ENCODE measurements around the gene ZP3.
"Not testable (repeated sequence)": the region's sequence is repeated elsewhere in the genome, so short reads cannot be mapped to it uniquely, and the experiment has no call there.

The ZP3 gene

GRCh38 chr7:76480403-76481253, 55.9 kb downstream of the ZP3 start:
- H3K4me1 ChIP-seq (ENCODE audit: control insufficient read depth in 5 of 5, insufficient read depth in 5 of 5, low read length in 5 of 5); H3K4me3 ChIP-seq (ENCODE audit: low read depth in 1 of 5, low read length in 5 of 5); H3K27me3 ChIP-seq (ENCODE audit: control insufficient read depth in 5 of 5, insufficient read depth in 4 of 5, low read length in 5 of 5); H3K27ac ChIP-seq (ENCODE audit: low read depth, low read length); H3K9ac ChIP-seq (ENCODE audit: low read length in 5 of 5); H3K9me3 ChIP-seq (ENCODE audit: control insufficient read depth in 5 of 5, low read length in 5 of 5): not testable (repeated sequence)
- peaks cover 0 to 29% (median 10%) of the 10 kb centered on the region in 5 donors for H3K36me3 ChIP-seq (ENCODE audit: control insufficient read depth in 5 of 5, insufficient read depth in 5 of 5, low read length in 5 of 5)

- H3K4me1 ChIP-seq (ENCODE audit: control insufficient read depth in 5 of 5, insufficient read depth in 5 of 5, low read length in 5 of 5); H3K27ac ChIP-seq (ENCODE audit: low read depth, low read length); H3K27me3 ChIP-seq (ENCODE audit: control insufficient read depth in 5 of 5, insufficient read depth in 4 of 5, low read length in 5 of 5); H3K9ac ChIP-seq (ENCODE audit: low read length in 5 of 5); H3K9me3 ChIP-seq (ENCODE audit: control insufficient read depth in 5 of 5, low read length in 5 of 5); H3K4me3 ChIP-seq (ENCODE audit: low read depth in 1 of 5, low read length in 5 of 5): not testable (repeated sequence)
- H3K36me3 ChIP-seq (ENCODE audit: control insufficient read depth in 5 of 5, insufficient read depth in 5 of 5, low read length in 5 of 5) = peaks cover 0 to 29% (median 10%) of the 10 kb centered on the region in 5 donors
Observed at GRCh38 chr7:76482660-76483059, 57.9 kb downstream of the ZP3 start.

- not testable (repeated sequence) for H3K27ac ChIP-seq (ENCODE audit: low read depth, low read length); H3K4me1 ChIP-seq (ENCODE audit: control insufficient read depth in 5 of 5, insufficient read depth in 5 of 5, low read length in 5 of 5); H3K9me3 ChIP-seq (ENCODE audit: control insufficient read depth in 5 of 5, low read length in 5 of 5); H3K4me3 ChIP-seq (ENCODE audit: low read depth in 1 of 5, low read length in 5 of 5); H3K27me3 ChIP-seq (ENCODE audit: control insufficient read depth in 5 of 5, insufficient read depth in 4 of 5, low read length in 5 of 5); H3K9ac ChIP-seq (ENCODE audit: low read length in 5 of 5)
- H3K36me3 ChIP-seq (ENCODE audit: control insufficient read depth in 5 of 5, insufficient read depth in 5 of 5, low read length in 5 of 5) = peaks cover 0 to 29% (median 10%) of the 10 kb centered on the region in 5 donors
Observed at GRCh38 chr7:76483081-76483480, 58.3 kb downstream of the ZP3 start.

- H3K27ac ChIP-seq (ENCODE audit: low read depth, low read length); H3K9me3 ChIP-seq (ENCODE audit: control insufficient read depth in 5 of 5, low read length in 5 of 5); H3K4me1 ChIP-seq (ENCODE audit: control insufficient read depth in 5 of 5, insufficient read depth in 5 of 5, low read length in 5 of 5); H3K4me3 ChIP-seq (ENCODE audit: low read depth in 1 of 5, low read length in 5 of 5); H3K27me3 ChIP-seq (ENCODE audit: control insufficient read depth in 5 of 5, insufficient read depth in 4 of 5, low read length in 5 of 5); H3K9ac ChIP-seq (ENCODE audit: low read length in 5 of 5): not testable (repeated sequence)
- H3K36me3 ChIP-seq (ENCODE audit: control insufficient read depth in 5 of 5, insufficient read depth in 5 of 5, low read length in 5 of 5) = peaks cover 0 to 29% (median 10%) of the 10 kb centered on the region in 5 donors
Observed at GRCh38 chr7:76484456-76484855, 59.7 kb downstream of the ZP3 start.

- H3K4me3 ChIP-seq (ENCODE audit: low read depth in 1 of 5, low read length in 5 of 5); H3K9me3 ChIP-seq (ENCODE audit: control insufficient read depth in 5 of 5, low read length in 5 of 5); H3K9ac ChIP-seq (ENCODE audit: low read length in 5 of 5); H3K27me3 ChIP-seq (ENCODE audit: control insufficient read depth in 5 of 5, insufficient read depth in 4 of 5, low read length in 5 of 5); H3K4me1 ChIP-seq (ENCODE audit: control insufficient read depth in 5 of 5, insufficient read depth in 5 of 5, low read length in 5 of 5); H3K27ac ChIP-seq (ENCODE audit: low read depth, low read length): not testable (repeated sequence)
- peaks cover 0 to 17% (median 10%) of the 10 kb centered on the region in 5 donors for H3K36me3 ChIP-seq (ENCODE audit: control insufficient read depth in 5 of 5, insufficient read depth in 5 of 5, low read length in 5 of 5)
Observed at GRCh38 chr7:76485822-76486610, 61.3 kb downstream of the ZP3 start.

GRCh38 chr7:76486618-76487017, 61.9 kb downstream of the ZP3 start:
- not testable (repeated sequence) for H3K4me3 ChIP-seq (ENCODE audit: low read depth in 1 of 5, low read length in 5 of 5); H3K27ac ChIP-seq (ENCODE audit: low read depth, low read length)
- H3K36me3 ChIP-seq (ENCODE audit: control insufficient read depth in 5 of 5, insufficient read depth in 5 of 5, low read length in 5 of 5) = peaks cover 0 to 17% (median 10%) of the 10 kb centered on the region in 5 donors

GRCh38 chr7:76487969-76488368, 63.2 kb downstream of the ZP3 start:
- H3K36me3 ChIP-seq (ENCODE audit: control insufficient read depth in 5 of 5, insufficient read depth in 5 of 5, low read length in 5 of 5); H3K27ac ChIP-seq (ENCODE audit: low read depth, low read length); H3K9ac ChIP-seq (ENCODE audit: low read length in 5 of 5); H3K4me3 ChIP-seq (ENCODE audit: low read depth in 1 of 5, low read length in 5 of 5); H3K27me3 ChIP-seq (ENCODE audit: control insufficient read depth in 5 of 5, insufficient read depth in 4 of 5, low read length in 5 of 5); H3K9me3 ChIP-seq (ENCODE audit: control insufficient read depth in 5 of 5, low read length in 5 of 5); H3K4me1 ChIP-seq (ENCODE audit: control insufficient read depth in 5 of 5, insufficient read depth in 5 of 5, low read length in 5 of 5): not testable (repeated sequence)

More at GRCh38 chr7:76486618-76487017, 61.9 kb downstream of the ZP3 start:
- H3K9me3 ChIP-seq (ENCODE audit: control insufficient read depth in 5 of 5, low read length in 5 of 5); H3K9ac ChIP-seq (ENCODE audit: low read length in 5 of 5); H3K27me3 ChIP-seq (ENCODE audit: control insufficient read depth in 5 of 5, insufficient read depth in 4 of 5, low read length in 5 of 5); H3K4me1 ChIP-seq (ENCODE audit: control insufficient read depth in 5 of 5, insufficient read depth in 5 of 5, low read length in 5 of 5): not testable (repeated sequence)

All from subcutaneous abdominal adipose tissue (tissue), 5 donors.